Peyer's patch (tissue), 4 donors: Measurements from ENCODE around the gene LSMEM2. TPM values are rescaled to one million over a fixed set of nuclear protein-coding genes. Genes with fewer than 3 reads are reported as not detected.

ENCODE experiments used
- DNase-seq, 3 donors: peaks; one replicate each; pipeline ENCODE4 v3.0.0-alpha.2; 2017 to 2019
- H3K27ac ChIP-seq, 4 donors: fragments of 200-600 bp; sonication (generic); one replicate each; pipeline ENCODE4 v1.5.1; 2016 to 2019
- H3K27me3 ChIP-seq, 2 donors: fragments of 200-600 bp; sonication (generic); one replicate each; pipeline ENCODE4 v1.5.1; 2019
- H3K36me3 ChIP-seq, 3 donors: fragments of 200-600 bp; sonication (generic); one replicate each; pipeline ENCODE4 v1.5.1; 2016 to 2019
- H3K4me1 ChIP-seq, 4 donors: fragments of 200-600 bp; sonication (generic); one replicate each; pipeline ENCODE4 v1.5.1; 2016 to 2019
- H3K4me3 ChIP-seq, 4 donors: fragments of 200-600 bp; sonication (generic); 1 replicate in 3 of 4; 2 replicates in 1 of 4; pipeline ENCODE4 v1.5.1; 2016 to 2019; ENCODE audit warnings: mild to moderate bottlenecking in 1 of 4
- H3K9me3 ChIP-seq, 4 donors: fragments of 200-600 bp; sonication (generic); one replicate each; pipeline ENCODE4 v1.5.1; 2016 to 2019; ENCODE audit warnings: mild to moderate bottlenecking in 1 of 4
- CTCF ChIP-seq, 6 experiments: fragments of 450-650 bp in 4 of 6; fragments of 200-600 bp in 2 of 6; sonication (generic) in 1 of 6; IDR thresholded peaks; one replicate each; pipeline ENCODE4 v1.5.1; 2017 to 2019; ENCODE audit warnings: antibody characterized with exemption in 6 of 6, mild to moderate bottlenecking in 3 of 6, moderate library complexity in 1 of 6
- POLR2A ChIP-seq, 2 donors: fragments of 450-650 bp; IDR thresholded peaks; one replicate each; pipeline ENCODE4 v1.5.1; 2017; ENCODE audit warnings: antibody characterized with exemption in 2 of 2, mild to moderate bottlenecking in 2 of 2, moderate library complexity in 2 of 2
- total RNA-seq, 4 donors: library from RNA; depleted of rRNA; stranded (reverse); fragments of >200 nt; gene quantifications; one replicate each; pipeline ENCODE4 v1.1.0, GENCODE V29; 2016

Gene LSMEM2
- total RNA-seq, 4 donors from 2014 or later: not detected

DNA sequence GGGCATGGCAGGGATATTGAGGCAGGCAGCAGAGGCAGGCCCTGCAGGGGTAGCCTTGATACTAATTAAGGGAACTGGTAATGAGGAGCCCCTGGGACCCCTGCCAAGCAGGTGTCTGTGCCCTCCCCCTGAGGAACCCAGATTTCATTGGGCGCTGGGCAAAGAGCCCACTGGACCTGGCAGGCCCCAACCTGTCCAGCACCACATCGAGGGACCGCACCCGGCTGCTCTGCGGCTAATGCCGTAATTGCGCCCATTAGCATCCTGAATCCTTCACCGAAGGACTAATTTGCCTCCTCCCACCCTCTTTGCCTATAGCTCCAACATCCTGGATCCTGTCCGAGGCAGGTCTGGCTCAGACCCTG is 23.7 kb upstream of the LSMEM2 start:
- H3K4me1 ChIP-seq: peaks cover 1 to 48% (median 7%) of the 10 kb centered on the region in 4 donors
- H3K27me3 ChIP-seq: no peaks in the 10 kb centered on the region
- H3K4me3 ChIP-seq: no peak overlapping the region
- TF ChIP-seq CTCF (IDR thresholded peaks at IDR 0.05) (no peak), POLR2A (IDR thresholded peaks at IDR 0.05) (no peak)
- peak overlapping the region in 3 of 4 donors; percentile 57 to 75 (median 70) for H3K27ac ChIP-seq
- no peak for DNase-seq
- peaks cover 0 to 69% (median 0%) of the 10 kb centered on the region in 3 donors for H3K36me3 ChIP-seq
- peaks cover 0 to 7% (median 0%) of the 10 kb centered on the region in 4 donors for H3K9me3 ChIP-seq

- peaks cover 0 to 64% (median 0%) of the 10 kb centered on the region in 3 donors for H3K36me3 ChIP-seq
- peaks cover 6 to 49% (median 13%) of the 10 kb centered on the region in 4 donors for H3K4me1 ChIP-seq
- TF ChIP-seq CTCF (IDR thresholded peaks at IDR 0.05): peak in 5 of 6 experiments; percentile 25 to 64 (median 55)
- no peak for TF ChIP-seq POLR2A (IDR thresholded peaks at IDR 0.05)
- peak in 2 of 3 donors; percentile 73 to 76 for DNase-seq
- H3K27me3 ChIP-seq: no peaks in the 10 kb centered on the region
- no peak overlapping the region for H3K4me3 ChIP-seq
- H3K27ac ChIP-seq: peak overlapping the region in 1 of 4 donors; percentile 19
- peaks cover 0 to 7% (median 0%) of the 10 kb centered on the region in 4 donors for H3K9me3 ChIP-seq
These were observed 21.7 kb upstream of the LSMEM2 start for GRCh38 chr3:50256978-50257890.

GRCh38 chr3:50258029-50258680 is 20.7 kb upstream of the LSMEM2 start:
- Histone ChIP-seq H3K36me3 (peaks cover 0 to 55% (median 0%) of the 10 kb centered on the region in 3 donors), H3K9me3 (peaks cover 0 to 7% (median 0%) of the 10 kb centered on the region in 4 donors), H3K27ac (peak overlapping the region in 1 of 4 donors; percentile 92), H3K27me3 (no peaks in the 10 kb centered on the region), H3K4me1 (peaks cover 6 to 42% (median 13%) of the 10 kb centered on the region in 4 donors), H3K4me3 (no peak overlapping the region)
- TF ChIP-seq CTCF (IDR thresholded peaks at IDR 0.05): no peak
- TF ChIP-seq POLR2A (IDR thresholded peaks at IDR 0.05): no peak
- DNase-seq: no peak

DNA sequence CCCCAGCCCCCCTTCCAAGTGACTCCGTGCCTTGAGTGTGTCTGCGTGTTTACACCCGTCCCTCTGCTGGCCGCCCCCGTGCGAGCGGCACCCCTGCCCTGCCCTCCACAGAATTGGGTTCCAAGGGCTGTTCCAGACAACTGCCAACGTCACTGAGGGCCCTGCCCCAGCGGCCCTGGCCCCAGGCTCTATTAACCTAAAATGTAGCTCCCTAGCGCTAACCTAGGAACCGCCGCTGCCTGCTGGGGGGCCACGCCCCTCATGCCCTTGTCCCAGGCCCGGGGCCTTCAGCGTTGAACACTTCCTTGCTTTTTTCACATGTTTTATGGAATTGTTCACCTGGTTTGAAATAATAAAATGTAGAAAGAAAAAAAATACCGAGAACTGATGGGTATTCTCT is 19.9 kb upstream of the LSMEM2 start:
- TF ChIP-seq CTCF (IDR thresholded peaks at IDR 0.05) (no peak), POLR2A (IDR thresholded peaks at IDR 0.05) (no peak)
- Histone ChIP-seq H3K27me3 (no peaks in the 10 kb centered on the region), H3K4me1 (peaks cover 6 to 38% (median 13%) of the 10 kb centered on the region in 4 donors), H3K4me3 (no peak overlapping the region), H3K36me3 (peaks cover 0 to 48% (median 0%) of the 10 kb centered on the region in 3 donors), H3K9me3 (peaks cover 0 to 7% (median 0%) of the 10 kb centered on the region in 4 donors), H3K27ac (peak overlapping the region in 3 of 4 donors; percentile 92 to 96 (median 92))
- no peak for DNase-seq

DNA sequence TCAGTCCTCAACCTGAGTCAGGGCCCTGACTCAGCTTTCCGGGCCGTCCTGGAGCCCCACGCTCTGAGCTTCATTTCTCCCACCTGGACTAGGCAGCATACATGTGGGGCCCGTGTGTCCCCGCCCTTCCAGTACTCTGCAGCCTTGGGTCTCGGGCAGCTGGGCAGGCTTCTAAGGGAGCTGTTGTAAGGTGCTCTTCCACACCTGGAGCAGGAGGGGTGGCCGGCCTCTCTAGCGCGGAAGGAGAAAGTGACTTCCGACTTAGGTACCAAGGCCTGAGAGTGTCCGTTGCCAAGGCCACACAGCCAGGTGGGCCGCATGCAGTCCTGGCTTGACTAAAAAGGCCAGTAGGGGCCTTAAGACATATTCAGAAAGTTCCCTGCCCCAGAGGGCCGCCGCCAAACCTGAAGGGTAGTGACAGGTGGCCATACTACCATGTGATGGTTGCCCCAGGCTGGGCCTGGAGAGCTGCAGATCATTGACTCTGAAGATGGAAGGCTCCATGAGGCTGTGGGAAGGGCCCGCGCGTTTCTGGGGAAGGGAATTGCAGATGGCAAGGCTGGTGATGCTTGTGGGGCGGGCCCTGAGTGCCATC is 19.4 kb upstream of the LSMEM2 start:
- H3K27me3 ChIP-seq: no peaks in the 10 kb centered on the region
- no peak for DNase-seq
- peaks cover 6 to 38% (median 13%) of the 10 kb centered on the region in 4 donors for H3K4me1 ChIP-seq
- peak overlapping the region; percentile 86 to 96 (median 92) for H3K27ac ChIP-seq
- peaks cover 0 to 45% (median 0%) of the 10 kb centered on the region in 3 donors for H3K36me3 ChIP-seq
- H3K9me3 ChIP-seq: peaks cover 0 to 7% (median 0%) of the 10 kb centered on the region in 4 donors
- no peak for TF ChIP-seq CTCF (IDR thresholded peaks at IDR 0.05)
- TF ChIP-seq POLR2A (IDR thresholded peaks at IDR 0.05): no peak
- H3K4me3 ChIP-seq: peak overlapping the region in 3 of 4 donors; percentile 56 to 65 (median 62)
